ENCODE data around the gene FLAD1.

DNA sequence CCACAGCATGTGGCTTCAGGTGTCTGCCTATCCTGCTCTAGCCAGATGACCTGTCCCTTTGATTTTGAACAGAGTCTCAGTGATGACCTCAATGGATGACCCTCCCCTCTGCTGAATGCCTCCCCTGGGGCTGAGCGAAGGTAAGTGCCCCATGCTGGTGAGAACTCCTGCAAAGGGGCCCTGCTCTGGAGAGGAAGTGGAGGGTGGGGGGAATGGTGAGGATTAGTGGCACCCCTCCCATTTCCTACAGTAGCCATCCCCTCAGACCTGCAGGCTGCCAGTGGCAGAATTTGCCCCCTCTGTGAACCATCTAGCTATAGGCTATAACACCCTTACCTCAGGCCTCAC is 43.0 kb upstream of the FLAD1 start:
- no peak for TF ChIP-seq POLR2A (IDR thresholded peaks at IDR 0.05)
- TF ChIP-seq, protein P1, sequence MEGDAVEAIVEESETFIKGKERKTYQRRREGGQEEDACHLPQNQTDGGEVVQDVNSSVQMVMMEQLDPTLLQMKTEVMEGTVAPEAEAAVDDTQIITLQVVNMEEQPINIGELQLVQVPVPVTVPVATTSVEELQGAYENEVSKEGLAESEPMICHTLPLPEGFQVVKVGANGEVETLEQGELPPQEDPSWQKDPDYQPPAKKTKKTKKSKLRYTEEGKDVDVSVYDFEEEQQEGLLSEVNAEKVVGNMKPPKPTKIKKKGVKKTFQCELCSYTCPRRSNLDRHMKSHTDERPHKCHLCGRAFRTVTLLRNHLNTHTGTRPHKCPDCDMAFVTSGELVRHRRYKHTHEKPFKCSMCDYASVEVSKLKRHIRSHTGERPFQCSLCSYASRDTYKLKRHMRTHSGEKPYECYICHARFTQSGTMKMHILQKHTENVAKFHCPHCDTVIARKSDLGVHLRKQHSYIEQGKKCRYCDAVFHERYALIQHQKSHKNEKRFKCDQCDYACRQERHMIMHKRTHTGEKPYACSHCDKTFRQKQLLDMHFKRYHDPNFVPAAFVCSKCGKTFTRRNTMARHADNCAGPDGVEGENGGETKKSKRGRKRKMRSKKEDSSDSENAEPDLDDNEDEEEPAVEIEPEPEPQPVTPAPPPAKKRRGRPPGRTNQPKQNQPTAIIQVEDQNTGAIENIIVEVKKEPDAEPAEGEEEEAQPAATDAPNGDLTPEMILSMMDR (IDR thresholded peaks at IDR 0.05 in 4 of 5, conservative IDR thresholded peaks at IDR 0.05 in 1 of 5) = no peak

All from gastrocnemius medialis (tissue), 4 donors.